SJCRH30 (cell line): ENCODE data around the gene ZNF107. TPM values are rescaled to one million over a fixed set of nuclear protein-coding genes. Genes with fewer than 3 reads are reported as not detected.
"Not testable (repeated sequence)": the region's sequence is repeated elsewhere in the genome, so short reads cannot be mapped to it uniquely, and the experiment has no call there.

Source experiments
- DNase-seq, 2 experiments: peaks; one replicate each; pipeline ENCODE4 v3.0.0-alpha.2; 2015 to 2020
- H3K27ac ChIP-seq: fragments of 250-450 bp; sonication (Bioruptor Pico); 2 replicates; pipeline ENCODE4 v1.5.1; 2020; ENCODE audit warnings: mild to moderate bottlenecking, moderate library complexity
- H3K27me3 ChIP-seq: fragments of 250-450 bp; sonication (Bioruptor Pico); 2 replicates; pipeline ENCODE4 v1.5.1; 2020; ENCODE audit warnings: mild to moderate bottlenecking, moderate library complexity
- H3K36me3 ChIP-seq: fragments of 250-450 bp; sonication (Bioruptor Pico); 2 replicates; pipeline ENCODE4 v1.5.1; 2020; ENCODE audit warnings: mild to moderate bottlenecking, moderate library complexity
- H3K4me1 ChIP-seq: fragments of 250-450 bp; sonication (Bioruptor Pico); 2 replicates; pipeline ENCODE4 v1.5.1; 2020; ENCODE audit warnings: mild to moderate bottlenecking, moderate library complexity
- H3K4me3 ChIP-seq: fragments of 250-450 bp; sonication (Bioruptor Pico); 2 replicates; pipeline ENCODE4 v1.5.1; 2020; ENCODE audit warnings: mild to moderate bottlenecking, moderate library complexity
- H3K9me3 ChIP-seq: fragments of 250-450 bp; sonication (Bioruptor Pico); replicated peaks from 2 replicates; pipeline ENCODE4 v1.5.1; 2020; ENCODE audit warnings: mild to moderate bottlenecking, moderate library complexity
- total RNA-seq: library from RNA; depleted of rRNA; stranded (reverse); fragments of >200 nt; shearing (Covaris generic); gene quantifications from 2 replicates; pipeline ENCODE4 v1.2.3, GENCODE V29; 2014

Gene ZNF107
- total RNA-seq, 1 experiment from 2014 or later = 21.4 TPM

GRCh38 chr7:64666663-64667050 is 724 bp downstream of the ZNF107 start:
- H3K9me3 ChIP-seq = peaks cover 7% of the 10 kb centered on the region; the same call in 1 of the 2 replicates
- H3K27ac ChIP-seq = peak overlapping the region; percentile 94
- peak overlapping the region; percentile 93 for H3K4me3 ChIP-seq
- H3K36me3 ChIP-seq = peaks cover 39% of the 10 kb centered on the region
- peaks cover 6% of the 10 kb centered on the region; the same call in 1 of the 2 replicates for H3K4me1 ChIP-seq
- H3K27me3 ChIP-seq = no peaks in the 10 kb centered on the region
- no peak for DNase-seq

- no peak for DNase-seq
- Histone ChIP-seq H3K27ac (peak overlapping the region; percentile 94; the same call in 1 of the 2 replicates), H3K4me1 (peaks cover 6% of the 10 kb centered on the region; the same call in 1 of the 2 replicates), H3K4me3 (peak overlapping the region; percentile 93), H3K36me3 (peaks cover 43% of the 10 kb centered on the region), H3K27me3 (no peaks in the 10 kb centered on the region), H3K9me3 (peaks cover 7% of the 10 kb centered on the region; the same call in 1 of the 2 replicates)
Measured at GRCh38 chr7:64667311-64667710, 1.4 kb downstream of the ZNF107 start.

- Histone ChIP-seq H3K27ac (no peak overlapping the region), H3K36me3 (peaks cover 59% of the 10 kb centered on the region), H3K9me3 (peaks cover 19% of the 10 kb centered on the region), H3K27me3 (no peaks in the 10 kb centered on the region), H3K4me1 (peaks cover 2% of the 10 kb centered on the region; the same call in 1 of the 2 replicates), H3K4me3 (no peak overlapping the region)
- no peak for DNase-seq
Measured at GRCh38 chr7:64672414-64672813, 6.5 kb downstream of the ZNF107 start.

- Histone ChIP-seq H3K36me3 (peaks cover 92% of the 10 kb centered on the region), H3K27me3 (no peaks in the 10 kb centered on the region), H3K4me3 (no peak overlapping the region), H3K9me3 (peaks cover 19% of the 10 kb centered on the region), H3K4me1 (no peaks in the 10 kb centered on the region), H3K27ac (no peak overlapping the region)
- DNase-seq = no peak
Measured at GRCh38 chr7:64685091-64685490, 19.2 kb downstream of the ZNF107 start.

- no peak for DNase-seq
- no peak overlapping the region for H3K27ac ChIP-seq
- no peaks in the 10 kb centered on the region for H3K27me3 ChIP-seq
- H3K9me3 ChIP-seq = peaks cover 14% of the 10 kb centered on the region
- peaks cover 93% of the 10 kb centered on the region for H3K36me3 ChIP-seq
- H3K4me1 ChIP-seq = no peaks in the 10 kb centered on the region
- H3K4me3 ChIP-seq = no peak overlapping the region
Measured at GRCh38 chr7:64685741-64686140, 19.8 kb downstream of the ZNF107 start.

- H3K27me3 ChIP-seq = no peaks in the 10 kb centered on the region
- H3K4me1 ChIP-seq = no peaks in the 10 kb centered on the region
- no peak for DNase-seq
- peaks cover 9% of the 10 kb centered on the region for H3K9me3 ChIP-seq
- no peak overlapping the region for H3K27ac ChIP-seq
- no peak overlapping the region for H3K4me3 ChIP-seq
- H3K36me3 ChIP-seq = peaks cover 93% of the 10 kb centered on the region
Measured at GRCh38 chr7:64686493-64687184, 20.7 kb downstream of the ZNF107 start.

GRCh38 chr7:64687249-64687648 is 21.3 kb downstream of the ZNF107 start:
- Histone ChIP-seq H3K27ac (no peak overlapping the region), H3K9me3 (peaks cover 9% of the 10 kb centered on the region), H3K36me3 (peaks cover 93% of the 10 kb centered on the region), H3K4me3 (no peak overlapping the region), H3K27me3 (no peaks in the 10 kb centered on the region), H3K4me1 (no peaks in the 10 kb centered on the region)
- no peak for DNase-seq

- H3K4me3 ChIP-seq = no peak overlapping the region
- H3K27ac ChIP-seq = no peak overlapping the region
- no peak for DNase-seq
- peaks cover 90% of the 10 kb centered on the region for H3K36me3 ChIP-seq
- no peaks in the 10 kb centered on the region for H3K27me3 ChIP-seq
- H3K9me3 ChIP-seq = peaks cover 9% of the 10 kb centered on the region
- no peaks in the 10 kb centered on the region for H3K4me1 ChIP-seq
Measured at GRCh38 chr7:64688988-64689387, 23.1 kb downstream of the ZNF107 start.

- DNase-seq = no peak
- H3K36me3 ChIP-seq = peaks cover 87% of the 10 kb centered on the region
- H3K4me3 ChIP-seq = no peak overlapping the region
- no peaks in the 10 kb centered on the region for H3K27me3 ChIP-seq
- H3K27ac ChIP-seq = no peak overlapping the region
- no peaks in the 10 kb centered on the region; the same call in 1 of the 2 replicates for H3K4me1 ChIP-seq
- peaks cover 14% of the 10 kb centered on the region for H3K9me3 ChIP-seq
Measured at GRCh38 chr7:64691831-64692230, 25.9 kb downstream of the ZNF107 start.

- not testable (repeated sequence) for H3K27me3 ChIP-seq, H3K4me3 ChIP-seq, H3K27ac ChIP-seq, H3K4me1 ChIP-seq, DNase-seq
- H3K9me3 ChIP-seq = peaks cover 28% of the 10 kb centered on the region
- peaks cover 72% of the 10 kb centered on the region for H3K36me3 ChIP-seq
Measured at GRCh38 chr7:64697863-64698262, 31.9 kb downstream of the ZNF107 start.

- DNase-seq = no peak
- no peak overlapping the region for H3K27ac ChIP-seq
- H3K9me3 ChIP-seq = peaks cover 69% of the 10 kb centered on the region
- peaks cover 42% of the 10 kb centered on the region for H3K36me3 ChIP-seq
- no peak overlapping the region for H3K4me3 ChIP-seq
- no peaks in the 10 kb centered on the region for H3K4me1 ChIP-seq
- H3K27me3 ChIP-seq = no peaks in the 10 kb centered on the region
Measured at GRCh38 chr7:64706625-64707292, 40.8 kb downstream of the ZNF107 start.

GRCh38 chr7:64717896-64718295 is 52.0 kb downstream of the ZNF107 start:
- H3K4me1 ChIP-seq, DNase-seq, H3K4me3 ChIP-seq, H3K27me3 ChIP-seq, H3K27ac ChIP-seq, H3K9me3 ChIP-seq, H3K36me3 ChIP-seq: not testable (repeated sequence)

- H3K27ac ChIP-seq = no peak overlapping the region
- no peaks in the 10 kb centered on the region for H3K4me1 ChIP-seq
- no peak for DNase-seq
- H3K27me3 ChIP-seq = no peaks in the 10 kb centered on the region; the same call in 1 of the 2 replicates
- no peaks in the 10 kb centered on the region for H3K36me3 ChIP-seq
- H3K4me3 ChIP-seq = no peak overlapping the region
- no peaks in the 10 kb centered on the region; the same call in 1 of the 2 replicates for H3K9me3 ChIP-seq
Measured at GRCh38 chr7:64729089-64729848, 63.3 kb downstream of the ZNF107 start.

- Histone ChIP-seq H3K9me3 (no peaks in the 10 kb centered on the region), H3K27ac (no peak overlapping the region), H3K4me1 (no peaks in the 10 kb centered on the region), H3K4me3 (no peak overlapping the region), H3K27me3 (no peaks in the 10 kb centered on the region), H3K36me3 (no peaks in the 10 kb centered on the region)
- no peak for DNase-seq
Measured at GRCh38 chr7:64733550-64734240, 67.8 kb downstream of the ZNF107 start.
